Right renal cortex interstitium (tissue), 3 donors: Measurements from ENCODE around the gene MYMX. TPM values are rescaled to one million over a fixed set of nuclear protein-coding genes. Genes with fewer than 3 reads are reported as not detected.

Experiments
- DNase-seq, 3 donors: peaks; one replicate each; pipeline ENCODE4 v3.0.0-alpha.2; 2013; ENCODE audit warnings: low read depth in 3 of 3, low spot score in 2 of 3
- polyA plus RNA-seq, 3 donors: library from polyadenylated mRNA; unstranded; fragments of 120-200 nt; gene quantifications; one replicate each; pipeline ENCODE4 v1.2.1, GENCODE V29; 2013; ENCODE audit not compliant: insufficient read length in 3 of 3

Gene MYMX
- polyA plus RNA-seq, 3 donors, result 0.42 to 0.85 (median 0.65) TPM

GRCh38 chr6:44249082-44249748 lies 32.5 kb downstream of the MYMX start:
- no peak for DNase-seq

- DNase-seq, result no peak
Observed at GRCh38 chr6:44250067-44250717, 33.5 kb downstream of the MYMX start.

- DNase-seq, result no peak
Observed at GRCh38 chr6:44250718-44251123, 34.0 kb downstream of the MYMX start.

GRCh38 chr6:44251576-44252524 lies 35.1 kb downstream of the MYMX start:
- no peak for DNase-seq

- DNase-seq, result no peak
Observed at GRCh38 chr6:44253307-44254101, 36.8 kb downstream of the MYMX start.

- DNase-seq, result no peak
Observed at GRCh38 chr6:44254191-44255104, 37.7 kb downstream of the MYMX start.

GRCh38 chr6:44255105-44255808 lies 38.5 kb downstream of the MYMX start:
- DNase-seq, result no peak

GRCh38 chr6:44255871-44256774 lies 39.4 kb downstream of the MYMX start:
- DNase-seq, result no peak

- no peak for DNase-seq
Observed at GRCh38 chr6:44256775-44257024, 40.0 kb downstream of the MYMX start.

GRCh38 chr6:44257025-44257752 lies 40.5 kb downstream of the MYMX start, which contains the start of gene SLC35B2:
Gene SLC35B2, minus strand, starts transcription at chr6:44257528. Its CDS starts 118 bp downstream, at chr6:44257410.
- no peak for DNase-seq

- no peak for DNase-seq
Observed at GRCh38 chr6:44257753-44258324, 41.1 kb downstream of the MYMX start.

GRCh38 chr6:44258325-44258863 lies 41.7 kb downstream of the MYMX start:
- DNase-seq, result no peak

GRCh38 chr6:44258921-44259320 lies 42.2 kb downstream of the MYMX start:
- no peak for DNase-seq

GRCh38 chr6:44260011-44260410 lies 43.3 kb downstream of the MYMX start:
- DNase-seq, result no peak

- DNase-seq, result no peak
Observed at GRCh38 chr6:44260451-44261297, 43.9 kb downstream of the MYMX start.

GRCh38 chr6:44261581-44261980 lies 44.9 kb downstream of the MYMX start:
- no peak for DNase-seq
